Coronary artery (tissue), 2 donors: ENCODE results near the gene FCRL5.

ENCODE experiments used
- DNase-seq: peaks from one replicate; pipeline ENCODE4 v3.0.0-alpha.2; 2017; ENCODE audit warnings: low spot score
- H3K27ac ChIP-seq, 2 donors: fragments of 200-600 bp; sonication (generic); one replicate each; pipeline ENCODE4 v1.5.1; 2016 to 2019
- H3K4me3 ChIP-seq: fragments of 200-600 bp; sonication (generic); 2 replicates; pipeline ENCODE4 v1.5.1; 2016; ENCODE audit warnings: mild to moderate bottlenecking, moderate library complexity
- CTCF ChIP-seq: fragments of 200-600 bp; sonication (generic); IDR thresholded peaks from one replicate; pipeline ENCODE4 v1.5.1; 2019; ENCODE audit warnings: antibody characterized with exemption

Gene FCRL5

GRCh38 chr1:157551694-157552693, at the start of gene FCRL5:
Gene FCRL5 (minus strand): TSS chr1:157552515. CDS start chr1:157552362, 153 bp downstream.
- no peak for DNase-seq
- no peak within 1 kb of the TSS for H3K27ac ChIP-seq
- H3K4me3 ChIP-seq = no peak within 1 kb of the TSS
- no peak for TF ChIP-seq CTCF

- no peak for DNase-seq
- TF ChIP-seq CTCF = no peak
- H3K27ac ChIP-seq = no peak overlapping the region
- H3K4me3 ChIP-seq = no peak overlapping the region
Observed at GRCh38 chr1:157600236-157600635, 47.9 kb upstream of the FCRL5 start.

- H3K27ac ChIP-seq = no peak within 1 kb of the TSS
- no peak within 1 kb of the TSS for H3K4me3 ChIP-seq
- TF ChIP-seq CTCF = no peak
- DNase-seq = no peak
Observed at GRCh38 chr1:157597959-157598667, 45.8 kb upstream of the FCRL5 start, which contains the start of gene FCRL4. Gene FCRL4 (minus strand): TSS chr1:157598085. CDS start chr1:157597944, 141 bp downstream.

GRCh38 chr1:157596384-157596783, 44.1 kb upstream of the FCRL5 start:
- TF ChIP-seq CTCF = no peak
- Histone ChIP-seq H3K27ac (no peak overlapping the region), H3K4me3 (no peak overlapping the region)
- DNase-seq = no peak

GRCh38 chr1:157595356-157595755, 43.0 kb upstream of the FCRL5 start:
- no peak for TF ChIP-seq CTCF
- DNase-seq = no peak
- no peak overlapping the region for H3K4me3 ChIP-seq
- H3K27ac ChIP-seq = no peak overlapping the region

GRCh38 chr1:157585984-157586383, 33.7 kb upstream of the FCRL5 start:
- H3K27ac ChIP-seq = no peak overlapping the region
- no peak for TF ChIP-seq CTCF
- H3K4me3 ChIP-seq = no peak overlapping the region
- no peak for DNase-seq
